K562 (cell line): ENCODE measurements around the gene TCOF1. TPM values are rescaled to one million over a fixed set of nuclear protein-coding genes. Genes with fewer than 3 reads are reported as not detected.
A peak's percentile ranks its signal among the peaks of the same experiment; 100 is the strongest.

Source experiments
- ATAC-seq: fragments of 200-7000 bp; cut with Tn5 transposase; 3 replicates; pipeline ENCODE4 v1.9.1; 2020; ENCODE audit warnings: moderate library complexity
- BruUV-seq: library from RNA; stranded (reverse); fragments of 400-500 nt; replicated peaks from 2 replicates; lab custom pipeline; 2021; lab: Mats Ljungman, UMichigan
- CTCF ChIA-PET: fragments of 300-600 bp; formaldehyde crosslinking; extraction: SDS; loops from one replicate; lab custom pipeline; 2021; ENCODE audit warnings: low intra/inter-chr PET ratio; lab: Yijun Ruan, JAX
- POLR2A ChIA-PET: fragments of 300-600, 350-650 bp; sonication (Branson Sonifier 250); formaldehyde crosslinking; extraction: SDS; loops from one replicate; lab custom pipeline; 2021; ENCODE audit warnings: antibody characterized with exemption, inconsistent platforms; lab: Yijun Ruan, JAX
- DNase-seq, 4 experiments: peaks; one replicate each; pipeline versions ENCODE4 v3.0.0 to v3.0.0-alpha.2; 2011 to 2018; ENCODE audit warnings: low spot score in 3 of 4, mixed read lengths in 3 of 4; ENCODE audit errors: extremely low read depth in 1 of 4
- FAIRE-seq: peaks from 2 replicates; lab custom pipeline; 2011; peaks lifted over from hg19 to GRCh38; lab: Jason Lieb, UNC
- H2AFZ ChIP-seq: 2 replicates; pipeline ENCODE4 v1.6.0; 2011; ENCODE audit warnings: low read depth, low read length, control low read depth, inconsistent platforms
- H3K27ac ChIP-seq: fragments of 200-600 bp; 3 replicates; pipeline ENCODE4 v1.8.0; 2011; ENCODE audit warnings: low read depth, mild to moderate bottlenecking, control low read depth, inconsistent platforms, low read length, moderate library complexity, mixed read lengths; ENCODE audit errors: extremely low read depth
- H3K27me3 ChIP-seq, 2 experiments: fragments of 300-600 bp in 1 of 2; 2 replicates in 1 of 2; 3 replicates in 1 of 2; pipeline versions ENCODE4 v1.6.0 to v1.8.0; 2011; ENCODE audit warnings: inconsistent platforms in 2 of 2, low read length in 2 of 2, mild to moderate bottlenecking in 1 of 2, mixed read lengths in 1 of 2, moderate library complexity in 1 of 2; ENCODE audit not compliant: control insufficient read depth in 2 of 2, insufficient read depth in 2 of 2
- H3K36me3 ChIP-seq: fragments of 300-600 bp; 3 replicates; pipeline ENCODE4 v1.8.0; 2011; ENCODE audit warnings: mild to moderate bottlenecking, low read length, inconsistent platforms; ENCODE audit not compliant: control insufficient read depth, insufficient read depth
- H3K4me1 ChIP-seq, 2 experiments: fragments of 200-600 bp in 1 of 2; replicated peaks in 1 of 2; 2 replicates in 1 of 2; 3 replicates in 1 of 2; pipeline versions ENCODE4 v1.5.1 to v1.8.0; 2011; ENCODE audit warnings: inconsistent platforms in 2 of 2, low read length in 2 of 2, mild to moderate bottlenecking in 1 of 2, mixed read lengths in 1 of 2, moderate library complexity in 1 of 2; ENCODE audit not compliant: control insufficient read depth in 2 of 2, insufficient read depth in 2 of 2
- H3K4me2 ChIP-seq: 2 replicates; pipeline ENCODE4 v1.6.1; 2011; ENCODE audit warnings: low read length, control low read depth, inconsistent platforms, mixed read lengths; ENCODE audit not compliant: insufficient read depth
- H3K4me3 ChIP-seq: fragments of 200-600 bp; sonication (generic), shearing (Covaris generic); 2 replicates; pipeline ENCODE4 v1.5.1; 2016; ENCODE audit warnings: control low read depth, inconsistent platforms
- H3K79me2 ChIP-seq: fragments of 200-600 bp; 3 replicates; pipeline ENCODE4 v1.8.0; 2011; ENCODE audit warnings: low read length, inconsistent platforms; ENCODE audit not compliant: control insufficient read depth, insufficient read depth
- H3K9ac ChIP-seq, 2 experiments: 2 replicates each; pipeline versions ENCODE4 v1.6.0 to v1.6.1; 2011; ENCODE audit warnings: low read depth in 2 of 2, low read length in 2 of 2, control low read depth in 1 of 2, inconsistent platforms in 1 of 2, mild to moderate bottlenecking in 1 of 2, mixed read lengths in 1 of 2; ENCODE audit not compliant: insufficient read depth in 1 of 2
- H3K9me1 ChIP-seq: one replicate; pipeline ENCODE4 v1.6.0; 2011; ENCODE audit warnings: inconsistent platforms, mild to moderate bottlenecking, low read length, moderate library complexity; ENCODE audit not compliant: control insufficient read depth, insufficient read depth
- H3K9me3 ChIP-seq: replicated peaks from 2 replicates; pipeline ENCODE4 v1.5.1; 2011; ENCODE audit warnings: low read depth, low read length, inconsistent platforms; ENCODE audit not compliant: control insufficient read depth, insufficient read depth
- H4K20me1 ChIP-seq: replicated peaks from 2 replicates; pipeline ENCODE4 v1.6.1; 2011; ENCODE audit warnings: low read length, inconsistent platforms, mixed read lengths; ENCODE audit not compliant: control insufficient read depth, insufficient read depth
- GABPB2 ChIP-seq: fragments of 250-450 bp; sonication (Bioruptor Pico); conservative IDR thresholded peaks from 2 replicates; pipeline ENCODE4 v1.5.1; 2021; ENCODE audit warnings: mild to moderate bottlenecking
- SAP30 ChIP-seq: fragments of 200-600 bp; sonication (generic); IDR thresholded peaks from 2 replicates; pipeline ENCODE4 v1.6.1; 2012; ENCODE audit warnings: borderline replicate concordance, low read depth, mild to moderate bottlenecking, moderate library complexity, low read length, control low read depth, inconsistent platforms; ENCODE audit not compliant: insufficient read depth, poor library complexity, severe bottlenecking
- SOX6 ChIP-seq: fragments of 450-650 bp; IDR thresholded peaks from 2 replicates; pipeline ENCODE4 v1.6.1; 2014; ENCODE audit warnings: mild to moderate bottlenecking
- SRSF1 ChIP-seq: fragments of 200-400 bp; formaldehyde crosslinking; IDR thresholded peaks from 2 replicates; pipeline ENCODE4 v1.6.1; 2017; ENCODE audit warnings: mild to moderate bottlenecking, low read depth, low read length, moderate library complexity
- TFAM ChIP-seq: fragments of 250-450 bp; sonication (Bioruptor Pico); conservative IDR thresholded peaks from 2 replicates; pipeline ENCODE4 v1.5.0; 2021; ENCODE audit warnings: mild to moderate bottlenecking, moderate library complexity
- ZKSCAN1 ChIP-seq: fragments of 150-350 bp; IDR thresholded peaks from 2 replicates; pipeline ENCODE4 v1.6.1; 2016; ENCODE audit warnings: low read depth, low read length
- ZZZ3 ChIP-seq: fragments of 450-650 bp; IDR thresholded peaks from 2 replicates; pipeline ENCODE4 v1.6.1; 2016; ENCODE audit warnings: antibody characterized with exemption, mild to moderate bottlenecking, moderate library complexity
- WGBS: fragments of 100-300 bp; shearing (Covaris generic); methylation state at CpG from one replicate; pipeline ENCODE4 v1.1.6; 2016; ENCODE audit warnings: low coverage, mixed read lengths; ENCODE audit not compliant: insufficient coverage; ENCODE audit errors: missing lambda C conversion rate; 5-methylcytosine and 5-hydroxymethylcytosine counted together
- in situ Hi-C: fragments of 300-500 bp; cut with MboI; formaldehyde crosslinking; loops from 4 replicates; pipeline ENCODE4 v1.15.0; 2018; ENCODE audit warnings: inconsistent platforms, mixed read lengths
- intact Hi-C: fragments of 100-400 bp; cut with micrococcal nuclease; formaldehyde crosslinking; loops from 2 replicates; pipeline ENCODE4 v1.14.2; 2022
- polyA plus RNA-seq, 8 experiments: library from polyadenylated mRNA; depleted of rRNA in 4 of 8; stranded (reverse) in 5 of 8; unstranded in 3 of 8; fragments of >200 nt; fragmentation: Nextera tagmentation in 2 of 8; fragmentation: Illumina TruSeq in 1 of 8; extraction: Ambion mirVana in 2 of 8; extraction: Trizol in 1 of 8; gene quantifications; 2 replicates each; pipeline versions ENCODE4 v1.2.1 to v1.2.3, GENCODE V29; 2011 to 2014; ENCODE audit warnings: inconsistent platforms in 1 of 8, missing spikeins in 1 of 8
- total RNA-seq, 7 experiments: library from RNA; depleted of rRNA in 6 of 7; stranded (reverse); fragments of >200 nt in 6 of 7; fragmentation: Illumina TruSeq in 2 of 7; extraction: Trizol in 2 of 7; gene quantifications; 2 replicates each; pipeline versions ENCODE4 v1.2.1 to v1.2.3, GENCODE V29; 2011 to 2021; ENCODE audit warnings: low replicate concordance in 1 of 7
- TF ChIP-seq, protein P1 (sequence below): fragments of 250-450 bp; sonication (Bioruptor Pico); IDR thresholded peaks from 2 replicates; pipeline ENCODE4 v1.5.1; 2021; ENCODE audit warnings: mild to moderate bottlenecking
- TF ChIP-seq, protein P2 (sequence below): sonication (generic); formaldehyde crosslinking; IDR thresholded peaks from 2 replicates; pipeline ENCODE4 v1.8.1; 2023; ENCODE audit warnings: missing genetic modification reagents, mild to moderate bottlenecking, borderline replicate concordance
- TF ChIP-seq, protein P3 (sequence below): sonication (generic); formaldehyde crosslinking; IDR thresholded peaks from 2 replicates; pipeline ENCODE4 v1.8.0; 2022; ENCODE audit warnings: mild to moderate bottlenecking, missing genetic modification reagents

TCOF1 gene
- total and polyA plus RNA-seq, 9 of the 15 experiments (the other 6 are each of a cell fraction or from before 2014, with no cell fraction given), result 9.8 to 134 (median 61.7) TPM

- Histone ChIP-seq H3K27me3 (no peaks in the 10 kb centered on the region), H3K4me3 (no peak overlapping the region), H3K9me3 (no peaks in the 10 kb centered on the region), H3K36me3 (peaks cover 87% of the 10 kb centered on the region), H3K4me1 (peaks cover 5 to 10% of the 10 kb centered on the region in 2 experiments; a peak in 2 of 5 replicates), H3K79me2 (no peaks in the 10 kb centered on the region), H3K9me1 (peaks cover 8% of the 10 kb centered on the region), H3K27ac (no peak overlapping the region), H4K20me1 (peaks cover 4% of the 10 kb centered on the region), H2AFZ (no peak overlapping the region), H3K4me2 (no peak overlapping the region), H3K9ac (peak overlapping the region in 1 of 2 experiments; percentile 74; a peak in 1 of 4 replicates)
- ATAC-seq, result no peak
- intact Hi-C loops (loop anchor here (2.0 kb wide), 1 partner anchor 39 kb away; no protein-coding TSS in a partner anchor), in situ Hi-C loops (no loop called here)
- ChIA-PET CTCF (interaction anchor here (0.6 kb wide), 1 partner anchor 51 kb away, joined by 4 read pairs; the partner anchor contains the start of gene RPS14), POLR2A (interaction anchor here (0.6 to 1.6 kb wide), 8 partner anchors 11 to 255 kb away, joined by 3 to 4 read pairs (median 3); no protein-coding TSS in a partner anchor)
- no peak for DNase-seq
- 93% methylated on average over 12 of the region's 13 CpGs for WGBS
- no TSS peak for BruUV-seq
- FAIRE-seq, result no peak
- no peak for TF ChIP-seq SRSF1
- no peak for TF ChIP-seq GABPB2 (CRISPR knock-in tag)
- TF ChIP-seq TFAM (CRISPR knock-in tag), result no peak
- TF ChIP-seq, protein P1, sequence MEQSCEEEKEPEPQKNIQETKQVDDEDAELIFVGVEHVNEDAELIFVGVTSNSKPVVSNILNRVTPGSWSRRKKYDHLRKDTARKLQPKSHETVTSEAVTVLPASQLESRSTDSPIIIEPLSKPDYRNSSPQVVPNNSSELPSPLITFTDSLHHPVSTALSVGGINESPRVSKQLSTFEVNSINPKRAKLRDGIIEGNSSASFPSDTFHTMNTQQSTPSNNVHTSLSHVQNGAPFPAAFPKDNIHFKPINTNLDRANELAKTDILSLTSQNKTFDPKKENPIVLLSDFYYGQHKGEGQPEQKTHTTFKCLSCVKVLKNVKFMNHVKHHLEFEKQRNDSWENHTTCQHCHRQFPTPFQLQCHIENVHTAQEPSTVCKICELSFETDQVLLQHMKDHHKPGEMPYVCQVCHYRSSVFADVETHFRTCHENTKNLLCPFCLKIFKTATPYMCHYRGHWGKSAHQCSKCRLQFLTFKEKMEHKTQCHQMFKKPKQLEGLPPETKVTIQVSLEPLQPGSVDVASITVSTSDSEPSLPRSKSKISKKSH (CRISPR knock-in tag), result no peak
- no peak for TF ChIP-seq ZZZ3
- no peak for TF ChIP-seq SAP30
- TF ChIP-seq, protein P2, sequence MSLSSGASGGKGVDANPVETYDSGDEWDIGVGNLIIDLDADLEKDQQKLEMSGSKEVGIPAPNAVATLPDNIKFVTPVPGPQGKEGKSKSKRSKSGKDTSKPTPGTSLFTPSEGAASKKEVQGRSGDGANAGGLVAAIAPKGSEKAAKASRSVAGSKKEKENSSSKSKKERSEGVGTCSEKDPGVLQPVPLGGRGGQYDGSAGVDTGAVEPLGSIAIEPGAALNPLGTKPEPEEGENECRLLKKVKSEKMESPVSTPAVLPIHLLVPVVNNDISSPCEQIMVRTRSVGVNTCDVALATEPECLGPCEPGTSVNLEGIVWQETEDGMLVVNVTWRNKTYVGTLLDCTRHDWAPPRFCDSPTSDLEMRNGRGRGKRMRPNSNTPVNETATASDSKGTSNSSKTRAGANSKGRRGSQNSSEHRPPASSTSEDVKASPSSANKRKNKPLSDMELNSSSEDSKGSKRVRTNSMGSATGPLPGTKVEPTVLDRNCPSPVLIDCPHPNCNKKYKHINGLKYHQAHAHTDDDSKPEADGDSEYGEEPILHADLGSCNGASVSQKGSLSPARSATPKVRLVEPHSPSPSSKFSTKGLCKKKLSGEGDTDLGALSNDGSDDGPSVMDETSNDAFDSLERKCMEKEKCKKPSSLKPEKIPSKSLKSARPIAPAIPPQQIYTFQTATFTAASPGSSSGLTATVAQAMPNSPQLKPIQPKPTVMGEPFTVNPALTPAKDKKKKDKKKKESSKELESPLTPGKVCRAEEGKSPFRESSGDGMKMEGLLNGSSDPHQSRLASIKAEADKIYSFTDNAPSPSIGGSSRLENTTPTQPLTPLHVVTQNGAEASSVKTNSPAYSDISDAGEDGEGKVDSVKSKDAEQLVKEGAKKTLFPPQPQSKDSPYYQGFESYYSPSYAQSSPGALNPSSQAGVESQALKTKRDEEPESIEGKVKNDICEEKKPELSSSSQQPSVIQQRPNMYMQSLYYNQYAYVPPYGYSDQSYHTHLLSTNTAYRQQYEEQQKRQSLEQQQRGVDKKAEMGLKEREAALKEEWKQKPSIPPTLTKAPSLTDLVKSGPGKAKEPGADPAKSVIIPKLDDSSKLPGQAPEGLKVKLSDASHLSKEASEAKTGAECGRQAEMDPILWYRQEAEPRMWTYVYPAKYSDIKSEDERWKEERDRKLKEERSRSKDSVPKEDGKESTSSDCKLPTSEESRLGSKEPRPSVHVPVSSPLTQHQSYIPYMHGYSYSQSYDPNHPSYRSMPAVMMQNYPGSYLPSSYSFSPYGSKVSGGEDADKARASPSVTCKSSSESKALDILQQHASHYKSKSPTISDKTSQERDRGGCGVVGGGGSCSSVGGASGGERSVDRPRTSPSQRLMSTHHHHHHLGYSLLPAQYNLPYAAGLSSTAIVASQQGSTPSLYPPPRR (CRISPR knock-in tag), result no peak
- TF ChIP-seq SOX6, result no peak
- TF ChIP-seq ZKSCAN1, result no peak
- TF ChIP-seq, protein P3, sequence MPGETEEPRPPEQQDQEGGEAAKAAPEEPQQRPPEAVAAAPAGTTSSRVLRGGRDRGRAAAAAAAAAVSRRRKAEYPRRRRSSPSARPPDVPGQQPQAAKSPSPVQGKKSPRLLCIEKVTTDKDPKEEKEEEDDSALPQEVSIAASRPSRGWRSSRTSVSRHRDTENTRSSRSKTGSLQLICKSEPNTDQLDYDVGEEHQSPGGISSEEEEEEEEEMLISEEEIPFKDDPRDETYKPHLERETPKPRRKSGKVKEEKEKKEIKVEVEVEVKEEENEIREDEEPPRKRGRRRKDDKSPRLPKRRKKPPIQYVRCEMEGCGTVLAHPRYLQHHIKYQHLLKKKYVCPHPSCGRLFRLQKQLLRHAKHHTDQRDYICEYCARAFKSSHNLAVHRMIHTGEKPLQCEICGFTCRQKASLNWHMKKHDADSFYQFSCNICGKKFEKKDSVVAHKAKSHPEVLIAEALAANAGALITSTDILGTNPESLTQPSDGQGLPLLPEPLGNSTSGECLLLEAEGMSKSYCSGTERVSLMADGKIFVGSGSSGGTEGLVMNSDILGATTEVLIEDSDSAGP (CRISPR knock-in tag), result no peak
Measured at GRCh38 chr5:150397782-150398721, 40.6 kb downstream of the TCOF1 start.
